Lung microvascular endothelial cell (primary cell): Measurements from ENCODE around the gene KASH5. TPM values are rescaled to one million over a fixed set of nuclear protein-coding genes. Genes with fewer than 3 reads are reported as not detected.
A peak's percentile ranks its signal among the peaks of the same experiment; 100 is the strongest.

Experiments used
- DNase-seq, 2 donors: peaks; one replicate each; pipeline versions ENCODE4 v3.0.0 to v3.0.0-alpha.2; 2010; ENCODE audit warnings: low read depth in 2 of 2
- total RNA-seq: library from RNA; depleted of rRNA; stranded (reverse); fragments of >200 nt; gene quantifications from 2 replicates; pipeline ENCODE4 v1.2.1, GENCODE V29; 2014

Gene KASH5
- total RNA-seq, result not detected in 2 replicates

GRCh38 chr19:49387936-49388372 lies at the start of gene KASH5:
KASH5 (plus strand) TSS chr19:49388249; CDS start chr19:49390884, 2,635 bp downstream.
- peak; percentile 7 to 70 for DNase-seq

GRCh38 chr19:49338691-49339300 lies 49.3 kb upstream of the KASH5 start:
- peak; percentile 33 to 74 for DNase-seq

- peak; percentile 88 to 95 for DNase-seq
Observed at GRCh38 chr19:49339301-49340068, 48.6 kb upstream of the KASH5 start.

- peak; percentile 35 to 82 for DNase-seq
Observed at GRCh38 chr19:49340069-49340864, 47.8 kb upstream of the KASH5 start.

GRCh38 chr19:49340865-49341718 lies 47.0 kb upstream of the KASH5 start:
- no peak for DNase-seq

GRCh38 chr19:49342291-49342721 lies 45.7 kb upstream of the KASH5 start:
- no peak for DNase-seq

GRCh38 chr19:49343123-49343522 lies 44.9 kb upstream of the KASH5 start:
- DNase-seq, result no peak

GRCh38 chr19:49344505-49345423 lies 43.3 kb upstream of the KASH5 start:
- no peak for DNase-seq

GRCh38 chr19:49347191-49347590 lies 40.9 kb upstream of the KASH5 start:
- DNase-seq, result no peak

- DNase-seq, result peak; percentile 44 to 47
Observed at GRCh38 chr19:49347835-49348234, 40.2 kb upstream of the KASH5 start.

- no peak for DNase-seq
Observed at GRCh38 chr19:49348305-49349189, 39.5 kb upstream of the KASH5 start.

GRCh38 chr19:49349567-49349966 lies 38.5 kb upstream of the KASH5 start:
- no peak for DNase-seq

- peak; percentile 18 to 60 for DNase-seq
Observed at GRCh38 chr19:49355909-49356353, 32.1 kb upstream of the KASH5 start.

GRCh38 chr19:49356382-49356781 lies 31.7 kb upstream of the KASH5 start:
- peak; percentile 21 to 31 for DNase-seq

GRCh38 chr19:49357186-49357585 lies 30.9 kb upstream of the KASH5 start:
- no peak for DNase-seq

- DNase-seq, result no peak
Observed at GRCh38 chr19:49359851-49360820, 27.9 kb upstream of the KASH5 start.

- peak; percentile 89 to 97 for DNase-seq
Observed at GRCh38 chr19:49361438-49362047, 26.5 kb upstream of the KASH5 start.
